Endothelial cell of umbilical vein (primary cell): ENCODE results near the gene SPACA7. TPM values are rescaled to one million over a fixed set of nuclear protein-coding genes. Genes with fewer than 3 reads are reported as not detected.

Experiments used
- BruUV-seq: library from RNA; stranded (reverse); fragments of 400-500 nt; replicated peaks from 2 replicates; lab custom pipeline; 2021; lab: Mats Ljungman, UMichigan
- CTCF ChIA-PET: fragments of 300-600, 350-600 bp; sonication (Branson Sonifier 250); formaldehyde crosslinking; loops from one replicate; lab custom pipeline; 2021; ENCODE audit warnings: antibody characterized with exemption, inconsistent platforms; lab: Charles Lee
- POLR2A ChIA-PET: fragments of 300-600, 350-600 bp; sonication (Branson Sonifier 250); formaldehyde crosslinking; loops from one replicate; lab custom pipeline; 2021; ENCODE audit warnings: antibody characterized with exemption, inconsistent platforms; lab: Charles Lee
- DNase-seq: peaks from one replicate; pipeline ENCODE4 v3.0.0-alpha.2; 2011; ENCODE audit warnings: low read depth, low spot score
- FAIRE-seq: peaks from 2 replicates; lab custom pipeline; 2011; peaks lifted over from hg19 to GRCh38; lab: Jason Lieb, UNC
- H2AFZ ChIP-seq: 2 replicates; pipeline ENCODE4 v1.6.0; 2012; ENCODE audit warnings: low read depth, low read length, control low read depth, inconsistent platforms
- H3K27ac ChIP-seq: 2 replicates; pipeline ENCODE4 v1.5.1; 2011; ENCODE audit warnings: low read depth, mild to moderate bottlenecking, control low read depth, low read length, moderate library complexity; ENCODE audit not compliant: insufficient read depth
- H3K27me3 ChIP-seq, 2 experiments: 2 replicates each; pipeline versions ENCODE4 v1.6.0 to v1.6.1; 2011; ENCODE audit warnings: low read length in 2 of 2, mixed read lengths in 1 of 2; ENCODE audit not compliant: control insufficient read depth in 2 of 2, insufficient read depth in 2 of 2
- H3K36me3 ChIP-seq, 2 experiments: 2 replicates in 1 of 2; 3 replicates in 1 of 2; pipeline ENCODE4 v1.5.1; 2011; ENCODE audit warnings: low read length in 2 of 2, mild to moderate bottlenecking in 1 of 2, moderate library complexity in 1 of 2; ENCODE audit not compliant: control insufficient read depth in 2 of 2, insufficient read depth in 2 of 2; ENCODE audit errors: extremely low read depth in 1 of 2
- H3K4me1 ChIP-seq: 3 replicates; pipeline ENCODE4 v1.5.1; 2011; ENCODE audit warnings: mild to moderate bottlenecking, low read length; ENCODE audit not compliant: control insufficient read depth, insufficient read depth; ENCODE audit errors: extremely low read depth
- H3K4me2 ChIP-seq: 2 replicates; pipeline ENCODE4 v1.6.1; 2011; ENCODE audit warnings: low read length, control low read depth, mixed read lengths; ENCODE audit not compliant: insufficient read depth
- H3K4me3 ChIP-seq, 3 experiments: fragments of 200-600 bp in 1 of 3; sonication (generic), shearing (Covaris generic) in 1 of 3; replicated peaks in 1 of 3; 2 replicates each; pipeline ENCODE4 v1.5.1; 2011 to 2016; ENCODE audit warnings: control low read depth in 3 of 3, low read length in 3 of 3, mild to moderate bottlenecking in 2 of 3, inconsistent platforms in 1 of 3, low read depth in 1 of 3, moderate library complexity in 1 of 3; ENCODE audit not compliant: insufficient read depth in 1 of 3
- H3K79me2 ChIP-seq: 2 replicates; pipeline ENCODE4 v1.6.0; 2012; ENCODE audit warnings: low read length, inconsistent platforms; ENCODE audit not compliant: control insufficient read depth, insufficient read depth
- H3K9ac ChIP-seq: replicated peaks from 2 replicates; pipeline ENCODE3; 2011; ENCODE audit warnings: low read length, control low read depth; ENCODE audit not compliant: insufficient read depth; ENCODE audit errors: extremely low read depth
- H3K9me1 ChIP-seq: replicated peaks from 3 replicates; pipeline ENCODE4 v1.6.0; 2011; ENCODE audit warnings: mild to moderate bottlenecking, low read length; ENCODE audit not compliant: control insufficient read depth, insufficient read depth; ENCODE audit errors: extremely low read depth
- H3K9me3 ChIP-seq: replicated peaks from 2 replicates; pipeline ENCODE4 v1.5.1; 2012; ENCODE audit warnings: low read length, inconsistent platforms; ENCODE audit not compliant: control insufficient read depth, insufficient read depth
- H4K20me1 ChIP-seq: replicated peaks from 2 replicates; pipeline ENCODE3; 2011; ENCODE audit warnings: mild to moderate bottlenecking, low read length; ENCODE audit not compliant: control insufficient read depth, insufficient read depth; ENCODE audit errors: extremely low read depth
- EZH2 ChIP-seq: IDR thresholded peaks from 2 replicates; pipeline ENCODE4 v1.6.1; 2012; ENCODE audit warnings: borderline replicate concordance, low read depth, mild to moderate bottlenecking, moderate library complexity, low read length, inconsistent platforms; ENCODE audit not compliant: severe bottlenecking
- FOS ChIP-seq: IDR thresholded peaks from 2 replicates; pipeline ENCODE4 v1.6.1; 2011; ENCODE audit warnings: mild to moderate bottlenecking, low read length, moderate library complexity, borderline replicate concordance; ENCODE audit not compliant: insufficient read depth
- GATA2 ChIP-seq: IDR thresholded peaks from 2 replicates; pipeline ENCODE4 v1.7.0; 2011; ENCODE audit warnings: low read depth, mild to moderate bottlenecking, moderate library complexity, mixed read lengths, low read length; ENCODE audit not compliant: insufficient read length, insufficient read depth
- JUN ChIP-seq: IDR thresholded peaks from 2 replicates; pipeline ENCODE4 v1.6.1; 2011; ENCODE audit warnings: borderline replicate concordance, low read depth; ENCODE audit not compliant: insufficient read length, insufficient read depth
- MYC ChIP-seq: IDR thresholded peaks from one replicate; pipeline ENCODE4 v1.6.1; 2011; ENCODE audit warnings: mild to moderate bottlenecking, low read depth, low read length
- POLR2A ChIP-seq: IDR thresholded peaks from 2 replicates; pipeline ENCODE4 v1.6.1; 2012; ENCODE audit warnings: low read depth, mild to moderate bottlenecking, control low read depth, low read length
- POLR2AphosphoS5 ChIP-seq: IDR thresholded peaks from 2 replicates; pipeline ENCODE4 v1.6.1; 2012; ENCODE audit warnings: low read depth, mild to moderate bottlenecking, control low read depth, low read length, moderate library complexity; ENCODE audit not compliant: insufficient read depth
- dilution Hi-C: fragments of 300-500 bp; cut with MboI; formaldehyde crosslinking; loops from one replicate; pipeline ENCODE4 v1.15.0; 2019; ENCODE audit warnings: low sequenced_read_pairs; ENCODE audit not compliant: extremely low pct_ligation_motif_present
- intact Hi-C: fragments of 100-400 bp; cut with micrococcal nuclease; formaldehyde crosslinking; loops from one replicate; pipeline ENCODE4 v1.10.0; 2022
- polyA plus RNA-seq, 4 experiments: library from polyadenylated mRNA; depleted of rRNA in 3 of 4; stranded (reverse) in 3 of 4; unstranded in 1 of 4; fragments of >200 nt; gene quantifications; 2 replicates each; pipeline versions ENCODE4 v1.2.1 to v1.2.3, GENCODE V29; 2011 to 2012; ENCODE audit warnings: missing spikeins in 1 of 4
- total RNA-seq: library from RNA; stranded (reverse); gene quantifications from 2 replicates; pipeline ENCODE4 v1.2.3, GENCODE V29; 2021
- TF ChIP-seq, protein P1 (sequence below): IDR thresholded peaks from 2 replicates; pipeline ENCODE4 v1.6.1; 2011; ENCODE audit not compliant: insufficient read depth, insufficient read length
- TF ChIP-seq, protein P2 (sequence below), 2 donors: IDR thresholded peaks; 1 replicate in 1 of 2; 2 replicates in 1 of 2; pipeline ENCODE4 v1.5.1; 2011; ENCODE audit warnings: low read length in 2 of 2, mild to moderate bottlenecking in 2 of 2, moderate library complexity in 2 of 2, control low read depth in 1 of 2, inconsistent platforms in 1 of 2, low read depth in 1 of 2; ENCODE audit not compliant: insufficient read depth in 1 of 2; ENCODE audit errors: extremely low read depth in 1 of 2

Gene SPACA7
- total and polyA plus RNA-seq, 2 donors (not counting 3 experiments of a cell fraction or from before 2014, with no cell fraction given): not detected

DNA sequence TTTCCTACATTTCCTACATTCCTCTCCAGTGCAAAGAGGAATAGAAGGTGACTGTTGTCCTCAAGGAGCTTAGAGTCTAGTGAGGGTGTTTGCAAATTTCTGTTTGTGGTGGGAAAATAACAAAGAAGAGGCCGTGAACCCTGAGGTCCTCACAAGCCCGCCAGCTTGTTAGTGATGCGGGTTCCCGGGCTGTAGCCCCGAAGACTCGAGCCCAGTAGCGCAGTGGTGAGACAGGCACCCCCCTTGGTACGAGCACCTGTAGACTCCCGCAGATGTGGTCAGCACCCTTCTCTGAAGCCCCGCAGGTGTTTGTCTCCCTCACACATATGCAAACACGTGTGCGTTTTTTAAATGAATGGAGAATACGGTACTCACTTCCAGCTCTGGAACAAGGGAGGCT lies 26.5 kb upstream of the SPACA7 start:
- BruUV-seq: no TSS peak
- ChIA-PET POLR2A (no interaction called here), CTCF (no interaction called here)
- dilution Hi-C loops: no loop called here
- no peak for FAIRE-seq
- intact Hi-C loops: no loop called here
- Histone ChIP-seq H3K9ac (no peak overlapping the region), H3K36me3 (no peaks in the 10 kb centered on the region), H2AFZ (no peak overlapping the region), H4K20me1 (no peaks in the 10 kb centered on the region), H3K27me3 (no peaks in the 10 kb centered on the region), H3K4me1 (no peaks in the 10 kb centered on the region), H3K79me2 (no peaks in the 10 kb centered on the region), H3K9me1 (no peaks in the 10 kb centered on the region), H3K9me3 (no peaks in the 10 kb centered on the region), H3K4me3 (no peak overlapping the region), H3K27ac (no peak overlapping the region), H3K4me2 (no peak overlapping the region)
- no peak for DNase-seq
- TF ChIP-seq JUN (no peak), GATA2 (no peak), MYC (no peak), POLR2AphosphoS5 (no peak), FOS (no peak), POLR2A (no peak)
- TF ChIP-seq, protein P1, sequence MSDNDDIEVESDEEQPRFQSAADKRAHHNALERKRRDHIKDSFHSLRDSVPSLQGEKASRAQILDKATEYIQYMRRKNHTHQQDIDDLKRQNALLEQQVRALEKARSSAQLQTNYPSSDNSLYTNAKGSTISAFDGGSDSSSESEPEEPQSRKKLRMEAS: no peak

DNA sequence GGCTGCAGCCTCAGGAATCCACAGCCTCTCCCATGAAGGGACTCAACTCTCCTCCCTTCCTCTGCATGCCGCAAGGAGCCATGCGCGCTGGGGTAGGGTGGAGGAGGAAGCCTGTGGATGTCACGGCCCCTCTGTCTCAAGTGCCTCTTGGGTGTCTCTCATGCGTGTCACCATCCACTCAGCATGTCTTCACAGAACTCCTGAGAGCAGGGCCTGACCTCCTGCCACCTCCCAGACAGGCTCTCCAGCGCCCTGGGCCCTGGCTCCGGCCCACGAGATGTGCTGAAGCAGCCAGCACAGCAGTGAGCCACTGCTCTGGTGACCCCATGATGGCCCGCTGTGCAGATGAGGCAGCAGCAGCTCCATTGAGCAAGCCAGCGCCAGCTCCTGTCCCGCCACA lies 25.9 kb upstream of the SPACA7 start:
- Histone ChIP-seq H3K4me2 (no peak overlapping the region), H3K9ac (no peak overlapping the region), H4K20me1 (no peaks in the 10 kb centered on the region), H3K9me3 (no peaks in the 10 kb centered on the region), H3K79me2 (no peaks in the 10 kb centered on the region), H3K4me1 (no peaks in the 10 kb centered on the region), H3K27ac (no peak overlapping the region), H2AFZ (no peak overlapping the region), H3K27me3 (no peaks in the 10 kb centered on the region), H3K4me3 (no peak overlapping the region), H3K36me3 (no peaks in the 10 kb centered on the region), H3K9me1 (no peaks in the 10 kb centered on the region)
- dilution Hi-C loops: no loop called here
- ChIA-PET CTCF (no interaction called here), POLR2A (no interaction called here)
- no peak for DNase-seq
- TF ChIP-seq, protein P2, sequence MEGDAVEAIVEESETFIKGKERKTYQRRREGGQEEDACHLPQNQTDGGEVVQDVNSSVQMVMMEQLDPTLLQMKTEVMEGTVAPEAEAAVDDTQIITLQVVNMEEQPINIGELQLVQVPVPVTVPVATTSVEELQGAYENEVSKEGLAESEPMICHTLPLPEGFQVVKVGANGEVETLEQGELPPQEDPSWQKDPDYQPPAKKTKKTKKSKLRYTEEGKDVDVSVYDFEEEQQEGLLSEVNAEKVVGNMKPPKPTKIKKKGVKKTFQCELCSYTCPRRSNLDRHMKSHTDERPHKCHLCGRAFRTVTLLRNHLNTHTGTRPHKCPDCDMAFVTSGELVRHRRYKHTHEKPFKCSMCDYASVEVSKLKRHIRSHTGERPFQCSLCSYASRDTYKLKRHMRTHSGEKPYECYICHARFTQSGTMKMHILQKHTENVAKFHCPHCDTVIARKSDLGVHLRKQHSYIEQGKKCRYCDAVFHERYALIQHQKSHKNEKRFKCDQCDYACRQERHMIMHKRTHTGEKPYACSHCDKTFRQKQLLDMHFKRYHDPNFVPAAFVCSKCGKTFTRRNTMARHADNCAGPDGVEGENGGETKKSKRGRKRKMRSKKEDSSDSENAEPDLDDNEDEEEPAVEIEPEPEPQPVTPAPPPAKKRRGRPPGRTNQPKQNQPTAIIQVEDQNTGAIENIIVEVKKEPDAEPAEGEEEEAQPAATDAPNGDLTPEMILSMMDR (IDR thresholded peaks at IDR 0.05; ENCODE audit: extremely low read depth in 1 of 2, insufficient read depth in 1 of 2, low read depth in 1 of 2, low read length in 2 of 2): no peak
- TF ChIP-seq GATA2: no peak
- TF ChIP-seq POLR2A: no peak
- TF ChIP-seq POLR2AphosphoS5: no peak
- no peak for TF ChIP-seq EZH2
- no peak for TF ChIP-seq FOS
- TF ChIP-seq, protein P1: no peak
- TF ChIP-seq MYC: no peak
- TF ChIP-seq JUN: no peak
- intact Hi-C loops: no loop called here
- FAIRE-seq: no peak
- BruUV-seq: no TSS peak
